Embryonic facial prominence (tissue), 1 donor: Measurements from ENCODE around the gene TOX2.

Source experiments
- DNase-seq: peaks from one replicate; pipeline ENCODE4 v3.0.0-alpha.2; 2016; ENCODE audit errors: extremely low spot score

TOX2 gene

DNA sequence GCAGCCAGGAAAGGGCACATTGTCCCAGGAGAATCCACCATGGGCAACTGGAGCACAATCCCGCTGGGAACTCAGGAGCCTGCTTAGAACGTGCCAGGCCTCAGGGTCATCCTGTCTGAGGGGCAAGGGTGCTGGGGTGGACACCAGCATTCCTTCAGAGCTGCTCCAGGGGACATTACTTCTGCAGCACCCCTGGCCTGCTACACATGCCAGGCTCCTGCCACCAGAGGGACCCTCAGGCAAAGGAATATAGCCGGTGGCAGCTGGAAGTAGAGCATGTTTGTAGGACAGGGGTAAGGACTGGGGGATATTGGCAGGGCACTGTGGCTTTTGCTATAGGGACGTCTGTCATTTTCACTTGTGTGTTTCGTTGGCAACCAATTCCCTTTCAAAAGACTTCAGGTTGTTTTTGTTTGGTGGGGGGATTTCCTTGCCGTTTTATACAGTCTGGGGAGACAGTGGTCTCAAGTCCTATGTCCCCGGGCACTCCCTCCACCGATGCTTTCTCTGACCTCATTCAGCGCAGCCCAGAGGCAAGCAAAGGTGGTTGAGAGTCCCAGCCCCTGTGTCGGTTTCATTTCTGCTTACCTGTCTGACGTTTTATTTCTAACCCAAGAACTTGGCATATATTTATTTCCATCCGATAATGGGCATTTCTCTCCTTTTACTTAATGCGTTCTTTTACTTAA is 141.5 kb downstream of the TOX2 start:
- DNase-seq = no peak

DNA sequence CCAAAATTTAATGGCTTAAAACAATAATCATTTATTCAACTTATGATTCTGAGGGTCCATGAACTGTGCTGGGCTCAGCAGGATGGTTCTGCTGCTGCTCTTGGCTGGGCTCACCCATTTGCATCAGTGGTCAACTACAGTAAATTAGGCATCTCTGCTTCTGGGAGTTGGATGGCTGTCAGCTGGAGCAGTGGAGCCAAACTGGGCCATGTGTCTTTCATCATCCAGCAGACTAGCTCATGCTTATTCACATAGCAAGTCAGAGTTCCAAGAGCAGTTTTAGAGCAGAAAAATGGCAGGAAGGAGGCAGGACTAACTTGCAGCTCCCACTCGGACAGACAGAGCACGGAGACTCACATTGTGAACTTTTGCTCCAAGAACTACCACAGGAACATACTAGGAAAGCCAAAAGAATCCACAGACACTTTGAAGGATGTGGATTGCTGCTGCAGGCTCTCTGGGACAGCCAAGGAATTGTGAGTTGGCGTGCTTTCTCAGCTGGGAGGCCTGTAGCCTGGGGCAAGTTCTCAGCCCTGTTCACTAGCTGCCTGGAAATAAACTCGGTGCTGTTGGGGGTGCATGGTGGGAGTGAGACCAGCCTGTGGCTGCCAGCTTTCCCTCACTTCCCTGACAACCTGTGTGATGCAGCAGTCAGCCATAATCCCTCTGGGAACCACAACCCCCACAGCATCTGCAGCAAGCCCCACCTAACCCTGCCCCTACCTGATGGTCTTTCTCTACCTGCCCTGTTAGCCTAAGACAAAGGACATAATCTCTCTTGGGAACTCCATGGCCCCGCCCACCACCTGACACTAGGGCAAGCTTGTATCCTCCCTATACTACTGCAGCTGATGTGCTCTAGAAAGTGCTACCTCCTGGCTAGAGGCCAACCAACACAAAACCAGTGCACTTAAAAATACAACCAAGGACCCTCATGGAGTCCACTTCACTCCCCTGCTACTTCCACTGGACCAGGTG is 143.3 kb downstream of the TOX2 start:
- no peak for DNase-seq

DNA sequence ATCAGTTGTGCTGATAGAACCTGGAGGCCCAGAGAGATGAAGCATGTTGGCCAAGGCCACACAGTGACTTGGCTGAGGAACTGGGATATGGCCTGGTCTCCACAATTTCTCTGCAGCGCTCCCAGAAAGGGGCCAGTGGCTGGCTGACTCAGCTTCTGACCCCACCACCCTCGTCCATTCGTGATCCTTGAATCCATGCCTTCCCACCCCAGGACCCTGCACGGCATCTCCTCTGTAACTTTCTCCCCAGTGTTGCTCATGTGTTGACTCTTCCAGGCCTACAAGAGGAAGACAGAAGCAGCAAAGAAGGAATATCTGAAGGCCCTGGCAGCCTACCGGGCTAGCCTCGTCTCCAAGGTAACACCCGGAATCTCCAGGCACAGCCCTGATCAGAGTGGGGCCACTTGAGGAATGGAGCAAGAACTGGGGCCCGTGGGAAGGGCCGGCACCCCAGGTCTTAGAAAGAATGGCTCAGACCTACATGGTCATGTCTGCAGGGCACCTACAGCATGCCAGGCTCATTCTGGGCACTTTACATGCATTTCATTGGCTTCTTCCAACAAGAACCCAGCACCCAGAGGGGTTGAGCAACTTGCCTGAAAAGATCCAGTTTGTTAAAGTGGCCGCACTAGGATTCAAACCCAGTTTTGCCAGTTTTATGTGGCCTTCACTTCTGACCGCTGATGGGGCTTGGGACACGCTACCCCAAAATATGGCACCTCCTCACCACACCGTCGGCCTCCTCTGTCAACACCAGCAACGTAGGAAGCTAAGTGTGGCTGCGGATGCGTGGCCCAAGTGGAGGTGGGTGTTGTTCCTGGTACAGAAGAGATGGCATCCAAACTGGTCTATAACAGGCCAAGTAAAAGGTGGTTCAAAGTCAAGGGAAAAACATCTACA is 150.1 kb downstream of the TOX2 start:
- DNase-seq = no peak

DNA sequence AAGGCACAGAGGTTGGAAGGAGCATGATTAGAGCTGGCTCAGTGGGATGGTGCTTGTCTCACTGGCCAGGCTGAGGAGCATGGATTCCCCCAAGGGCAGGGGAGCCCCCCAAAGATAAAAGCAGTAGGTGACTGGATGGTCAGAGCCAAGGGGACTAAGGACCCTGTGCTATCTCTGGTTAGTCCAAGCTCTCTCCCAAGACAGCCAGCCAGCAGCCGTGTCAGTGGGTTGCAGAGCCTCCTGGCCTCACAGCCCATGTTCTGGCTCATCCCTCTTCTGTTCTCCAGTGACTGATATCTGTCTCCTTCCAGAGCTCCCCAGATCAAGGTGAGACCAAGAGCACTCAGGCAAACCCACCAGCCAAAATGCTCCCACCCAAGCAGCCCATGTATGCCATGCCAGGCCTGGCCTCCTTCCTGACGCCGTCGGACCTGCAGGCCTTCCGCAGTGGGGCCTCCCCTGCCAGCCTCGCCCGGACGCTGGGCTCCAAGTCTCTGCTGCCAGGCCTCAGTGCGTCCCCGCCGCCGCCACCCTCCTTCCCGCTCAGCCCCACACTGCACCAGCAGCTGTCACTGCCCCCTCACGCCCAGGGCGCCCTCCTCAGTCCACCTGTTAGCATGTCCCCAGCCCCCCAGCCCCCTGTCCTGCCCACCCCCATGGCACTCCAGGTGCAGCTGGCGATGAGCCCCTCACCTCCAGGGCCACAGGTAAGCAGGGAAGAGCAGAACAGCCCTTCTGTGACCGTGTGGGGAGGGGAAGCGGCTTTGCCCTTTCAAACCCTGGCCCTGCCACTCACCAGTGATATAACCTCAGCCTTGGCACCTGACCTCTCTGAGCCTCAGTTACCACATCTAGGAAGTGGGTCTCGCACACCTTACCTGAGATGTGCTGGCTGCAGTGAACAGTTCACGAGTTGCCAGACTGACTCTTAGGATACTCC is 151.0 kb downstream of the TOX2 start:
- no peak for DNase-seq

- DNase-seq = no peak
Observed at GRCh38 chr20:44066645-44067606, 152.3 kb downstream of the TOX2 start.

DNA sequence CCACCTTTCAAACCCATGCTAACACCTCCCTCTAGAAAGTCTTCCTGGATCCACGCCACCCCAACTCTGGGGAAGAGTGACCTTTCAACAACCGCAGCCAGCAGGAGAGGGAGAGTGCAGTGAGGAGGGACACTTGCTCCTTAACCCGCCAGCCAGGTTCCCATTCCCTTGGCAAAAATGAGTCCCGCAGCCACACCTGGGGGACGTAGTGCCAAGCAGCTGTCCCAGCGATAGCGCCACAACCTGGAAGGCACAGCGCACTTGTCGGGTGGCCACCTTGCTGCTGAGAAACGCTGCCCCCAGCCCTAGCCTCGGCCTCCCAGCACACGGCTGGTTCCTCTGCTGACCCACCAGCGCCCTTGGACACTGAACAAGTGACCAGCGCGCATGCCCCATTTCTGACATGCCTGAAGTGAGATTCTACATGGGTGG is 153.0 kb downstream of the TOX2 start:
- no peak for DNase-seq

GRCh38 chr20:44068316-44069201 is 153.9 kb downstream of the TOX2 start:
- DNase-seq = no peak

DNA sequence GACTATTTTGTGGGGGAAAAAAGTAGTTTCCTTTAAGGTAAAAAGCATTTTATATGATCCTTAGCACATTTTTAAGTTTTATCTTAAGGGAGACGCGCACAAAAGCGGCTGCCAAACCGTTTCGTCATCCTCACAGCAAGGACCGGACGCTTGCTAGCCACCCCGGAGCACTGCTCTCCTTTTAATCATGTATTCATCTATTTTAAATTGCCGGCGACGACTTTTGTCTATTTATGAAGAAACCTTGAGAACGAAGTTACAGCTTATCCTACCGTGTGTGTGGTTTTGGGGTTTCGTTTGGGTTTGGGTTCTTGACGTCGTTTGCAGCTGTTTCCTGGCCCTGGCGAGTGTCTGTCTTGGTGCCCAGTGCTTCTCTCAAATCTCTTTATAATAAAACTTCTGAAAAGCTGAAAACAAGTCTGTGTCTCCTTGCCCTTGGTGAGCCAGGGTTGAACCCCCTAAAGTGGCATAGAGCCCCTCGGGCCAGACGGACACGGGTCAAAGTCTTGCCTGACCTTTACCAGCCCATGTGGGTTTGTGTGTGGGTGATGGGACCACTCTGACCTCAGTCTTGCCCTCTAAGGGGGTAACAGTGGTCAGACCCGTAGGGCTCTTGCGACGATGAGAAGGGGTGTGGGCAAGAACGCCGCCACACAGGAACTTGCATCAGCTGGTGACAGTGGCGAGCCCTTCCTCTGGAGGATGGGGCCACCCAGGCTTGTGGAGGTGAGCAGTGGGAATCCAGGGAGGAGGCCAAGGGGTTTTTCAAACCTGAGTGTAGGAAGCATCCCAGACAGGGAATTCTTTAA is 154.8 kb downstream of the TOX2 start:
- no peak for DNase-seq

DNA sequence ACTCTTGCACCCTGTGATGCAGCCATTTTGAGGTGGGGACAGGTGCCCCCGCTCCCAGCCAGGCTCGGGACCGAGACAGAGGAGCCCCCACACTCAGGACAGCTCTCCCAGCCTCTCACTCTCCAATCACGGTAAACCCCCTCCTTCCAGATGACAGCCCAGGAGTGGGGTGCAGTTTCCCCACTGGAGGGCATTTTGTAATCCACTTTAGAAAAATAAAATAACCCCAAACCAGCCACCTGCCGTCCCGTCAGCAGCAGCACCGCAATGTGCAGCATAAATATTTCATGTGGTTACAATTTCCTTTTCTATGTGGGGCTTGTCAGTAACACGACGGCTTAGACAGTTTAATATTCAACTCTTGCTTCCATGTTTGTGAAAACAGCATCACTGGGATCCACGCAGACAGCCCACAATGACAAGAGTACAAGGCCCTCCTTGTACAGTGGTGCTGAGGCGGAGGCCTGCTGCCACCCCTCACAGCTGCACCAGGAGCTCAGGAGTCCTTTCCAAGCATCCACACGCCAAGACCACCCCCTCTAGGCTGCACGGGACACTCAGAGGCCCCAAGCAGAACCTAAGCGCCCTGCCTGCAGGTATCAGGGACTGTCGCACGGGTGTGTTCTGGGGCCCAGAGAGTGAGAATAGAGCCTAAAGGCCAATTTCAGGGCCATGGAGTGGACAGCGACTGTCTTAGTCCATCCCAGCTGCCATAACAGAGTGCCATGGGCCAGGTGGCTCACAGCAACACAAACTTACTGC is 155.7 kb downstream of the TOX2 start:
- no peak for DNase-seq

GRCh38 chr20:44071057-44071456 is 156.4 kb downstream of the TOX2 start:
- DNase-seq = no peak

DNA sequence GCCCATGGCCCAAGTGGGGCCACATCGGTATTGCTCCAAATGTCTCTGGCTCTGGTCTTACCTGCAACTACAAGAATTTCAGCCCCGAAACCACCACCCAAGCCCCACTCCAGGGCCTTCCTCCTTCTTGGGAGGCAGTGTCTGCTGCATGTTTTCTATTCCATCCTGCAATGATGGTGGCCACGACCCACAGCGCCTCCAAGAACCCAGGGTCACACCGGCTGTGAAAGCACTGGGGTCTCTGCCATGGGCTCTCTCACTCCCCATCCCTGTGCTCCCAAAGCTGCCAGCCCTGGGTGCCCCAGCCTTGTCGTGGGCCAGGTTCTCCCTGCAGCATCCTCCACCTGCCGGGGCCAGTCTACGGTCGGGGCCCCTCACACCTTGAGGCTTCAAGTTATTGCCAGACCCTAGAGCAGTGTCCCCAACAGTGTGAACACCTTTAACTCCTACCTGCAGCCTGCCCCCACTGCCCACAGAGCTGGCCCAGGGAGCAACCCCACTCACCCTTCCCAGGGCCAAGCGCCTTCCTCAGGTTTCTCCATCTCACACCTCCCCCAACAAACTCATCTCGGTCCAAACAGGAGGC is 157.0 kb downstream of the TOX2 start:
- DNase-seq = no peak

DNA sequence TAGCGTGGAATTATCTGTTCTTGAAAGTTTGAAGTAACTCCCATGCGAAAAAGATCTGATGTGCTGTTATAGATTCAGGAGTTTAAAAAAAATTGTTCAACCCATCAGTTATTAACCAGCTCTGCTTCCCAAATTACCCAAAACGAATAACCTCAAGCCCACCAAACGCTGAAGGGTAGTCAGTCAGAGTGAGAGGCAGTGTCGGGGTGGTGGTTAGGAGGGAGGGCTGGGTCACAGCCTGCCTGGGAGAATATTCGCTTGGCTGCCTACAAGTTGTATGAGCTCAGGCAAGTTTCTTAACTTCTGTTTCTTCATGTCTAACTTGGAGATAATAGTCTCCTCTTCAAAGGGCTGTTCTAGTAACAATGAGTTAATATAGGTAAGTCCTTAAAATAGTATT is 157.7 kb downstream of the TOX2 start:
- DNase-seq = no peak

GRCh38 chr20:44073011-44073674 is 158.5 kb downstream of the TOX2 start:
- no peak for DNase-seq

GRCh38 chr20:44073675-44074071 is 159.0 kb downstream of the TOX2 start:
- no peak for DNase-seq

DNA sequence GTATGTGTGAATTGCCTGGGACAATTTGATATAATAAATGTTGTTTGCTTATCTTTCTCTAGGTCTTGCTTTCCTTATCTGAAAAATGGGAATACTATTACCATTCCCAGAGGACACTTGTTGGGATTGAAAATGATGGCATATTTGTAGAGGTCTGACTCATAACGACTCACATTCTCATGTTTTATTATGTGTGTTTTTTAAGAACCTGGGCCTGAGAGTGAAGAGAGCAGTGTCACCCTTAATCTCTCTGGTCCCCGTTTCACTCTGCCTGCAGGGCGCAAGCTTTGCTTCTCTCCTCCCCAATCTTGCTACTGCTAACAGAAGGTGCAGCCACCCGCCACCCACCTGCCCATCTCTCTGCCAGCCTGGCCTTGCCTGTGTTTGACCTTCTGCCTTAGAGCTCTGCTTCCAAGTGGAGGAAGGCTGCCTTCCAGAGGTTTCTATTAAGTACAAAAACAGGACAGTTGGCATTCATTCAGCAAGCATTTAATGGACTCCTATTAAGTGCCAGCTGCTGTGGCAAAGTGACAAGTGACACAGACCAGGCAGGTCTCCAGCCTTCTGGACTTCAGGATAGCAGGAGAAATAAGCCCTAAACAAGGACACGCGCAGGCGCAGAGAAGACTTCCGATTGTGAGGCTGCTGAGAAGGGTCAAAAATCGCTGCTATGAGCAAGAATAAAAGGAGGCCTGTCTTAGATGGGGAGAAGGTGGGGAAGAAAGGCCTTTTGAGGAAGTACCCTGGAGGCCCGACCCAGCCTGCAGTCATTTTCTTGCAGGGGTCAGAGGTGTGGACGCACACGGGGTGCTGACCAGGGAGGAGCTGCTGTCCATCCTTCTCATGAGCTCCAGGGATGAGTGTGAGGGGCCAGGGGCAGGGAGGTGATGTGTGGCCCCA is 159.8 kb downstream of the TOX2 start:
- DNase-seq = no peak
